HG03103 (cell line): ENCODE measurements around the gene COL26A1.
"Not testable (repeated sequence)": the region's sequence is repeated elsewhere in the genome, so short reads cannot be mapped to it uniquely, and the experiment has no call there.

Experiments used
- ATAC-seq: cut with Tn5 transposase; IDR thresholded peaks from one replicate; pipeline ENCODE4 v1.9.1; 2021; ENCODE audit warnings: low read depth; ENCODE audit not compliant: unreplicated experiment

The COL26A1 gene

DNA sequence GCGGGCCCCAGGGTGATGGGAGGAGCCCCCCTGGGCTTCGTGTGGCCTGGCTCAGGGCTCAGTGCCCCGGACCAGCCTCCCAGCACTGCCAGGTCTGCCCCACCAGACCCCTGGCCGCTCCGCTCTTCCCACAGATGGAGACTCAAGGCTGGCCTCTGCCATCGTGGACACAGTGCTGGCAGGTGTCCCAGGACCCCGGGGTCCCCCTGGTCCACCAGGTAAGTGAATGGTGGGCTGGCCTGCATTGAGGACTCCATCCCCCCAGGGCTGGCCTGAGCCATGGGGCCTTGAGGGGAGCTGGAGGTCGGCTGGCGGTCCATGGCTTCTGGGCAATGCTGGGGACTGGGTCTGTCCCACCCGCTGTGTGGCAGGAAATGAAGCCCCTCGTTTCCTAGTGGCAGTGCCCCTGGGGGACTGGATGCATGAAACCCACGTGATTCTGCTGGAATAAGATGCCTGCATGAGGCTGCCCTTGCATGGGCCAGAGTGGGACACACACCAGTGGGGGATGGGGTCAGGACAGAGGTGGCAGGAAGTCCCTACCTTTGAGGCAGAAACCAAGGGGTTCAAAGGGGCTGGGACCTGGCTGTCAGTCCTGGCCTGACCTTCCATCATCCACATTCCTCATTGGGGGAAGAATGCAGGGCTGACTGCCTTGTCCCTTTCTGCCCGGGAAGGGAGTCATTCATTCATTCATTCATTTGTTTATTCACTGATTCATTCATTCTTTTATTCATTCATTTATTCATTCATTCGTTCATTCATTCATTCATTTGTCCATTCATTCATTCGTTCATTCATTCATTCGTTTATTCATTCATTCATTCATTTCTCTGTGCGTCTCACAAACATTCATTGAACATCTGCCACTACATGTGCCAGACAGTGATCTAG is 184.6 kb downstream of the COL26A1 start:
- ATAC-seq, result no peak

DNA sequence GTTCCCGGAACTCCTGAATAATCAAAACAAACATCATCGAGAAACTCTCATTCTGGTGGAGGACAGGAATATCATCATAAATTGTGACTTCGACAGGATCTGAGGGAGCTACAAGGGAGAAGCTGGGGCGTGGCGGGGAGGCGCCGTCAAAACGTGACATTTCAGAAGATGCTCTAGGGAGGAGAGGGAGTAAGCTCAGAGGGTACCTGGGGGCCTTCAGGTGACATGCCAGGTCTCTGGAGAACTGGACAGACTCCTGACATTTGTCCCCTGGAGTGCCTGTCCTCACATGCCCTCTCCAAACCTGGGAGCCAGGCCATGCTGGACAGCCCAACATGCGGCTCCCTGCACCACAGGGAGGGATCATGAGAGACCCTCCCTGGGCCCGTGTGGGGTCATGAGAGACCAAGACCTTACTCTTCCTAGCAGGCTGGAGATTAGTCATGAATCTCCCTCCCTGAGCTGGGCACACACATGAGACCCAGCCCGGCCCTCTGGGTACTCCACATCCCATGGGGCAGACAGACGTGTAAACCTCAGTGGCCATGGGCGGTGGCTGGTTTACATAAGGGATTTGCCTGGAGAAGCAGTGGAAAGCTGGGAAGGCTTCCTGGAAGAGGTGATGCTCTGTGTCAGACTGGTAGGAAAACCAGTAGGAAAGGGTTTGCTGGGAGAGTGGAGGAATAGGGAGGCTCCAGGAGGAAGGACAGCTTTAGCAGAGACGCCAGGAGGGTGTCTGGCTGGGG is 185.4 kb downstream of the COL26A1 start:
- ATAC-seq, result no peak

DNA sequence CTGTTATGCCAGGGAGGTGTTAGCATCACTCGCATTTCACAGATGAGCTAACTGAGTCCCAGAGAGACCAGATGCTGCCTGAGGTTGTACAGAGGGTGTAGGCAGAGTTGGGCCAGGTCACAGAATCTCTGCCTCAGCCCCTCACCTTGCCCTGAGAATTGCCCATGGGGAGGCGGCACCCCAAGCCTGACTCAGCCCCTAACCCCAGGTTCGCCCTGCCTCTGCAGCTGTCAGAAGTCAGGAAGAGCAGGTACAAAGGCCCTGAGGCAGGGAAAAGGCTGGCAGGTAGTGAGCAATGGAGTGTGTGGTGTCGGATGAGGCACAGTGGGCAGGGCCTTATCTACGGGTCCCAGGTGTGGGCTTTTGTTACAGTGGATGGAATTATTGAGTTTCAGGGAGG is 187.1 kb downstream of the COL26A1 start:
- ATAC-seq, result no peak

DNA sequence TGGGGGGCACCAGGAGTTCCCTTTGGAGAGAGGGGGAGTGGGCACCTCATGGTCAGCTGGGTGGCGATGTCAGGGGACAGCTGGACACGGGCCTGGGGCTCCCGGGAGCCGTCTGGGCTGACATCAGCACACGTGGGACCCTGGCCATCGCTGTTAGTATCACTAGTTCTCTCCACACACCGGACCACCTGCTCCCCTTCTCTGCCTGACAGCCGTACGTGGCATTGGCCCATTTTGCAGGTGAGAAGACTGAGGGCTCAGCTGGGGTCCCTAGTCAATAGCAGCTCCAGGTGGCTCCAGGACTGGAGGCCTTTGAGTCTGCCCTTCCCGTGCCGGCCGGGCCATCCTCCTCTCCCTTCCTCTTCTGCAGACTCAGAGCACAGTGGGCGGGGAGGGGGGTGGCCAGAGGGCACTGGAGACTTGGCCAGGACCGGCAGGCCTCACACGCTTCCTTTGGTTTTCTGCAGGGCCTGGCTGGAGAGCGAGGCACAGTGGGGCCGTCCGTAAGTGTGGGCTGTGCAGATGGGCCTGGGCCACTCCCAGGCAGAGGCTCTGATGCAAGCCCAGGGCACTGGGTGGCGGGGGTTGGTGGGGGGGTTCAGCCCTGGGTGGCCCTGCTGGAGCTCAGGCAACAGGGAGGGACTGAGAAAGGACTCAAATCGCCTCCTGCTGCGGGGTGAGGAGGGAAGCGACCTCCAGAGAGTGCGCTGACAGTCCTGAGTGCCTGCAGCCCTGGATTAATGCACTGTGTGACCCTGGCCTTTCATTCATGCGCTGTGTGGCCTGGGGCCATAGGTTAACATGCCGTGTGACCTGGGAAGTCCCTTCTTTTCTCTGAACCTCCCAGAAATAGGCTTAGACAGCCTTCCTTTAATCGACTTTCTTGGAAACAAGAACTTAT is 188.2 kb downstream of the COL26A1 start:
- no peak for ATAC-seq

DNA sequence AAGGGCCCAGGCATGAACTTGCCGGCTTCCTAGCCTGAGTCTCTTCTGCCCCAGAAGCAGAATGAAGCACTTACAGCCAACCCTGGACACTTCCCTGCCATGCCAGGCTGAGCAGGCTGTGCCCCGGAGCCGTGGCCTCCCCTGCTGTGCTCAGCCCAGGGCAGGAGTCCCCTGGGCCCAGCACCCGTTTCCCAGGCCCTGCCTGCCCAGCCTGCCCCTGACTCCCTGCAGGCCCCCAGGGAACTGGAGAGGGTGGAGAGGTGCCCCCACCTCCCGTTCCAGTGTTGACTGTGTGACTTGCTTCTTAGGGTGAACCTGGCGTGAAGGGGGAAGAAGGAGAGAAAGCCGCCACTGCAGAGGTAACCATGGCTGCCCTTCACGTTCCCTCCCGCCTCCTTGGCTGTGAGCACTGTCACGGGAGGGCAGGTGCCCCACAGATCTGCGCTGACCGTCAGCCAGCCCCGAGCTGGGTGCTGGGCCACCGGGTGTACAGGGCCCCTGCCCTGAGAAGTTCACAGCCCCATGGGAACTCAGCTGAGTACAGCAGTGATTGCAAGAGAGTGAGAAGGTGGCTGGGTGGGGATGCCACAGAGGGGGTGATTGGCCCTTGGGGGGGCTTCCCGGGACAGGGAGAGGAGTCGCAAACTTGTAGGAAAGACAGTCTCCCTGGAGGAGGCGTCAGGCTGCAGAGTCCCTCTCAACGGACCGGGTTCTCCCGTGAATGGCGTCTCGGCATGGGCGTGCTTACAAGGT is 190.5 kb downstream of the COL26A1 start:
- no peak for ATAC-seq

DNA sequence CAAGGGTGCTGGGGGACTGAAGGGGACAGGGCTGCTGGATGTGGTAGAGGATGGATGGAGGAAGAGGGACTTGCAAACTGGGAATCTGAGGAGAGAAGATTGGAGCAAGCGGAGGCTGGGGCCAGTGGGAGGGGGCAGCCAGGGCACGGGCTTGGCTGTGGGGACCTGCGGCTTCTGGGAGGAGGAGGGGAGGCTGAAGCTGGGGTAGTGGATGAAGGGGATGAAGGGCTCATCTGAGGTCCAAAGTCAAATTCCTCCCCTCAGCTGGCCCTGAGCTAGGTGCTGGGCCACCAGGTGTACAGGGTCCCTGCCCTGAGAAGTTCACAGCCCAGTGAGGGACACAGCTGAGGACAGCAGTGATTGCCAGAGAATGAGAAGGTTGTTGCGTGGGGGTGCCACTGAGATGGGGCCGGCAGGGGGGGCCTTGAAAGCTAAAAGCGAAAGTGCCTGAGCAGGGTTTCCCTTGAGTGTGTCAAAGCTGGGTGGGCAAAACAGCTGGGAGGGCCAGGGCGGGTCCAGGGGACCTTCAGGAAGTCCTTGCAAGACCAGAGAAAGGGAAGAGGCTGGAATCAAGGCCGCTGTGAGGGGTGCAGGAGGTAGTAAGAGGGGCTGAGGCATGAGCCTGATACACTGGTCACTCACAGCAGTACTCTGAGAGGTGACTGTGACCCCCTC is 191.2 kb downstream of the COL26A1 start:
- ATAC-seq, result no peak

DNA sequence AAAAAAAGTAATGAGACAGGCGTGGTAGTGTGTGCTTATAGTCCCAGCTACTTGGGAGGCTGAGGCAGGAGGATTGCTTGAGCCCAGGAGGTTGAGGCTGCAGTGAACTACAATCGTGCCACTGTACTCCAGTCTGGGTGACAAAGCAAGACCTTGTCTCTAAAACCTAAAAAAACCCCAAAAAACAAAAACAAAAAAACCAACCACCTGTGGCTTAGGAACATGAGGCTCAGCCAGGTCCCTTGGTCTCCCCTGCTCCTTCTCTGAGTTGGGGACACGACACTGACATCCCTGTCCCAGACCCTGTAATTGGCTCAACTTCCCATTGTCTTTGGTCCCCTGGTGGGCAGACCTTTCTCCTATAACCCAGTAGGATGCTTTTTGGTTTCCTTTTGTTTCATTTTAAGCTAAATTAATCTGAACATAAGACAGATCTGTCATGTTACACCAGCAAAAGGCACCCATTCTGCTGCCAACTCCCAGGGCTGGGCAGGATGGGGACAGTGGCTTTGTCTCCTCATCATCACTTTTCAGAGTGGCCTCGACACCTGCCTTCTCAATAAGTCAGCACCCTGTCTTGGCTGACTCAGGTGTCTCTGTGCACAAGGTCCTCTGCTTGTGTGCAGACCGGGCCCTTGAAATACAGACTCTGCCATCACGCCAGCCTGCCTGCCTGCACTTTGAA is 192.1 kb downstream of the COL26A1 start:
- no peak for ATAC-seq

DNA sequence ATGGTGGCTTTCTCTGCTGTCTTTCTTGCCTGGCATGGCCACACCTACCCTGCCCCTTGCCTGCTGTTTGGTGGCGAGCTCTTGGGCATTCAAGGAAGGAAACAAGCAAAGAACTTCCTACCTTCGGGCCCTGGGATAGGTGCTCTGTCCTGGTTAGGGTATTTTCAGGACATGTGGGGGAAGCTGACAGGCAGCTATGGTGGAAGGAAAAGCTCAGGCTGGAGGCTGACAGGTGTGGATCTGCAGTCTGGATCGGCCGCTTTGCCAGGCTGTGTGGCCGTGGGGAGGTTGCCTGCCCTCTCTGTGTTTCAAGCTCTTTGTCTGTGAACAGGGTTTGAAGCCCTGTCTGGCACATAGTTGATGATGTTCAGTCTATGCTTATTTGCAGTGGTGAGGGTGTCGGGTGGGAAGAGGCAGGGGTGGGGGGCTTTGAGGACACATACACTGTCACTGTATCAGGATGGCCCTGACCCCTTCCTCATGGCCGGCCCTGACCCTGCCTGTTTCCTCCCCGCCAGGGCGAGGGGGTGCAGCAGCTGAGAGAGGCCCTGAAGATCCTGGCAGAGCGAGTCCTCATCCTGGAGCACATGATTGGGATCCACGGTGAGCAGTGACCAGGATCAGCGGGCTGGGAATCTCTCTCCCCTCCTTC is 192.7 kb downstream of the COL26A1 start:
- ATAC-seq, result no peak

DNA sequence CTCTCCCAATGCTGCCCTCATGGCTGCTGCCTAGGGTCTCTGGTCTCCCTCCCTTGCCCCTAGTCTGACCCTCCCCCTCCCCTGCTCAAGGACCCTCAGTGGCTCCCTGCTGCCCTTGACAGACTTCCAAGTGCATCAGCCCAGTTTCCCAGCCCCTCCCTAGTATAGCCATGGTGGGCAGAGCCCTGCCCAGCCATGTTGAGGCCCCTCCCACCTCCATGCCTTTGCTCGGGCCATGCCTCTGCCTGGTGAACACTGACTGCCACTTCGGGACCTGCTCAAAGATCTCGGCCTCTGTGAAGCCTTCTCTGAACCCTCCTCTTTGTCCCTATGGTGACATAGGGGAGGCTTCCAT is 193.2 kb downstream of the COL26A1 start:
- ATAC-seq, result no peak

DNA sequence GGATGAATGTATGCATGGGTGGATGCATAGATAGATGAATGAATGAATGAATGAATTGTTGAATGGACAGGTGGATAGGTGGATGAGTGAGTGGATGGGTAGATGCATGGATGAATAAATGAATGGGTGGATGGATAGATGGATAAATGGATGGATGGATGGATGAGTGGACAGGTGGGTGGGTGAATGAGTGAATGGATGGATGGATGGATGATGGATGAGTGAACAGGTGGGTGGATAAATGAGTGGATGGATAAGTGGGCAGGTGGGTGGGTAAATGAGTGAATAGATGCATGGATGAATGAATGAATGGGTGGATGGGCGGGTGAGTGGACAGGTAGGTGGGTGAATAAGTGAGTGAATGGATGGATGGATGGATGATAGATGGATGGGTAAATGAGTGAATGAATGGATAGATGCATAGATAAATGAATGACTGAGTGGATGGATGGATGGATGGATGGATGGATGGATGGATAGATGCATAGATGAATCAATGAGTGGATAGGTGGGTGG is 193.8 kb downstream of the COL26A1 start:
- ATAC-seq, result no peak

DNA sequence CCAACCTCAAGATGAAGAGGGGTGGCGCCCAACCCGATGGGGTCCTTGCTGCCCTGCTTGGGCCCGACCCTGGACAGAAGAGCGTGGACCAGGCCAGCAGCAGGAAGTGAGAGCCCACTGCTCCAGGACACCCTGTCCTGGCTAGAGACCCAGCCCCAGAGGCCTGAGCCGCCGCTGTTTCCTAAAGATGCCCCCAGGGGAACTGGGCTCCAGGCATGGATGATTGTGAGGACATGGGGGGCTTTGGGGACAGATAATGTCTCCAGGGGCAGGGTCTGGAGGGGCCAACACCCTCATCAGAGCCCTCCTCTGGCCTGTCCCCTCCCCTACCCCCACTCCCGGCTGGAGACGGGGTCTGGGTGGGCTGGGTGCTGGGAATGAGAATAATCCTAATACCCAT is 194.7 kb downstream of the COL26A1 start:
- ATAC-seq, result no peak

DNA sequence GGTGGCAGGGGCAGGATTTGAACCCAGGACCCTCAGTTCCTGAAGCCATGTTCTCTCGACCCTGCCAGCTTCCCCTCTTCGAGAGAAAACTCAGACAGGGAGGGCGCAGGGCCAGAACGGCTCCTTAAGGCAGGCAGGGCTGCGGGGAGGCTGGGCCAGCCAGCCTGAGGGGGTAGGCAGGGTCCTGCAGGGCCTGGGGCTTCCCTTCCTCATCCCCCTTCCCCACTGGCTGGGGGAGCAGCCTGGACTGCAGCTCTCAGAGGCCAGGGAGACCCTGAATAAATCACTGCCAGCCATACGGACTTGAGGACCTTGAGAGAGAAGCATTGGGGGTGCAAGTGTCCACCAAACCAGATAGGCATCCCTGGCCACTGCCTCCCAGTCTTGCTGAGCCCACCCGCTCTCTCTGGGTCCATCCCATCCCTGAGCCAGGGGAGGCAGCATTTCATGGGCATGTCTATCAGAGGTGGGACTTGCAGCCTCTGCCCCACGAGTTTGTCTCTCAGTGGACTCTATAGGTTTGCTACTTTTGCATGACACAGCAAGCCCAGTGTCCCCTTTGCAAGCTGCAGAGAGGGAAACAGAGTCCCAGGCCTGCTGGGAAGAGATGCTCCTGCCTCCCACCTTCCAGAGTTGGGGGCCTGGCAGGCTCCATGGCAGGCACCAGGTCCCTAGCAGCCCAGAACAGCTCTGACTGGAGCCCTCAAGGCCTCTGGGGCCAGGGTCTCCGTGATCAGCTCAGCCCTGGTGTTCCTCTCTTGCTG is 195.5 kb downstream of the COL26A1 start:
- ATAC-seq, result no peak

DNA sequence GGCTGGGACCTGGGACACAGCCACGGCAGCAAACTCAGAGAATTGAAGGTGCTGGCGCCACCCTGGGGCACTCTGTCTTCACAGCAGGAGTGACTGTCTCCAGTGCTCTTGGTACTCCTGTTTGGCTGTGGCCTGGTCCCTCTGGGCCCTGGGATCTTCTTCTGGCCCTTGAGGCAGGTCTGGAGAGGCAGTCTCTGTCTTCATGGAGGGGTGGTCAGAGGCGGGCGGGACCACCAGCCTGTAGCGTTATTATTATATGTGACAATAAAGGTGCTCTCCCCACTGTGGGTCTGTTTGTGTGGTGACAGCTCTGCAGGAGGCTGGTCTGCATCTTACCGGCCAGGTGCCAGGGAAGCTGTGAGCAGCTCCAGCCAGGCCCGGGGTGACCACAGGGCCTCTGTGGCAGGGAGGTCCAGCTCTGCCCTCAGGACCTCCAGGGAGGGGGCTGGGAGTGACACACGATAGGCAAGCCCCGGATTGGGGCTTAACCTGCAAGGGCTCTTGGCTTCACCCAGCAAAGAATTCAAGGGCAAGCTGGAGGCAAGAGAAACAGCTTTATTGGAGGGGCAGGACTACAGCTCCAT is 196.2 kb downstream of the COL26A1 start:
- no peak for ATAC-seq

DNA sequence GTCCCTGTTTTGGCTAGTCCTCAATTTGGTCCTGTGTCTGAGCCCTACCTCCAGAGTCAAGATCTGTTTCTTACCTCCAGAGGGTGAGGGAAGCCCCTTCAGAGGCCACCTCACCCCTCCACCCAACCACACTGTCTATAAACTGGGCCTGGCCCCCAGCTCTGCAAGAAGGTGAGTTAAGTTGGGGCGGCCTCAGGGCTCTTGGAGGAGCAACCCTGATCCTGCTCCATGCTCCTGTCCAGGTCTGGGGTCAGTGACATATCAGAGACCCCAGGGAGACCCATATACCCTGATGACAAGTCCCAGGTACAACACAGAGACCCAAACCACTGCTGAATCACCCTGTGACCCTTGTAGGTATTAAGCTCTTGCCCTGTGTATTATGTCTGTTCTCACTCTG is 196.9 kb downstream of the COL26A1 start:
- no peak for ATAC-seq

DNA sequence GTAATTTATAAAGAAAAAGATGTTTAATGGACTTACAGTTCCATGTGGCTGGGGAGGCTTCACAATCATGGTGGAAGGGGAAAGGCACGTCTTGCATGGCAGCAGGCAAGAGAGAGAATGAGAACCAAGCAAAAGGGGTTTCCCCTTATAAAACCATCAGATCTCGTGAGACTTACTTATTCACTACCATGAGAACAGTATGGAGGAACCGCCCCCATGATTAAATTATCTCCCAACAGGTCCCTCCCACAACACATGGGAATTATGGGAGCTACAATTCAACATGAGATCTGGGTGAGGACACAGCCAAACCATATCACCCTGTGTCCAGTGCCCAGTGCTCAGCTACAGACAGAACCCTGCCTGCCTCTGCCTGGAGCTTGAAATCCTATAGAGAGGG is 197.3 kb downstream of the COL26A1 start:
- ATAC-seq, result not testable (repeated sequence)

DNA sequence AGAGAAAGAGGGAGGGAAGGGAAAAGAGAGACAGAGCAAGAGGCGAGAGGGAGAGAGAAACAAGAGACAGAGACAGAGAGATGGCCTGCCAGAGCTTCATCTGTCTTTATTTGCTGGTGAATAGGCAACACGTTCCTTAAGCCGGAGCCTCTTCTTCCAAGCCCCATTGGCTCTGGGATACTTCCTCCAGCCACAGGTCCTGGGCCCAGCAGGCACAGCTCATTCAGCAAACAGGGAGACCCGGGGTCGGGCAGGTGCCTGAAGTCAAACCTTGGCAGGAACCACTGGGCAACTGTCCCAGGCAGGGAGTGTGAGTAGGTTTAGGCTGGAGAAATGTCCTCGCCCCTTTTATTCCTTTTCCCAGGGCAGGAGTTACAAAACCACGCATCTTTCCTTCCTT is 198.2 kb downstream of the COL26A1 start:
- no peak for ATAC-seq

DNA sequence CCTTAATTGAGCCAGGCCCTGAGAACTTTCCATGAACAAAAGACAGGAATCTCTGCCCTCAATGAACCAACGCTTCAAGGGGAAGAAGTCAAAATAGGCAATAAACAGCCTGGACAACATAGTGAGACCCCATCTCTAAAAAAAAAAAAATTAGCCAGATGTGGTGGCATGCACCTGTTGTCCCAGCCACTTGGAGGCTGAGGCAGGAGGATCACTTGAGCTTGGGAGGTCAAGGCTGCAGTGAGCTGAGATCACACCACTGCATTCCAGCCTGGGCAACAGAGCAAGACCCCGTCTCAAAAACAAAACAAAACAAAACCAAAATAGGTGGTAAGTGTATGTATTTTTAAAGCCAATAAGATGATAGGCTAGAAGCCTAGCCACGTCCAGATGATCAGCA is 198.6 kb downstream of the COL26A1 start:
- not testable (repeated sequence) for ATAC-seq
